GM12874 (cell line): Measurements from ENCODE around the gene CTIF.

Experiments used
- CTCF ChIP-seq: IDR thresholded peaks from 2 replicates; pipeline ENCODE4 v1.5.1; 2011; ENCODE audit warnings: low read depth, mild to moderate bottlenecking, control low read depth, low read length, moderate library complexity; ENCODE audit not compliant: insufficient read depth

The CTIF gene

GRCh38 chr18:48583573-48583972 lies 44.7 kb downstream of the CTIF start:
- TF ChIP-seq CTCF, result no peak

GRCh38 chr18:48589797-48590519 lies 51.1 kb downstream of the CTIF start:
- TF ChIP-seq CTCF, result no peak

GRCh38 chr18:48590678-48591077 lies 51.8 kb downstream of the CTIF start:
- TF ChIP-seq CTCF, result no peak

GRCh38 chr18:48592540-48593171 lies 53.8 kb downstream of the CTIF start:
- TF ChIP-seq CTCF, result no peak

GRCh38 chr18:48594471-48595094 lies 55.8 kb downstream of the CTIF start:
- no peak for TF ChIP-seq CTCF

GRCh38 chr18:48595703-48596218 lies 56.9 kb downstream of the CTIF start:
- no peak for TF ChIP-seq CTCF

GRCh38 chr18:48597110-48597509 lies 58.3 kb downstream of the CTIF start:
- no peak for TF ChIP-seq CTCF
